Activated naive CD4-positive, alpha-beta T cell treated with anti-CD3 and anti-CD28 coated beads, Interleukin-2, amount 10 ng/mL, durations not matched to agents 7 days and 5 days (primary cell): ENCODE data around the gene SPATA31C2.

Experiments used
- CTCF ChIA-PET: fragments of 350-600 bp; sonication (Branson Sonifier 250); formaldehyde crosslinking; loops from one replicate; lab custom pipeline; 2021; ENCODE audit warnings: antibody characterized with exemption; lab: Charles Lee
- DNase-seq: peaks from one replicate; pipeline ENCODE4 v3.0.0-alpha.2; 2020
- H3K27ac Mint-ChIP-seq: one replicate; pipeline ENCODE4 v1.8.0; 2021; ENCODE audit warnings: mild to moderate bottlenecking, moderate library complexity, mixed read lengths
- H3K27me3 Mint-ChIP-seq: one replicate; pipeline ENCODE4 v1.8.0; 2021; ENCODE audit warnings: mild to moderate bottlenecking, mixed read lengths
- H3K36me3 Mint-ChIP-seq: one replicate; pipeline ENCODE4 v1.8.0; 2021; ENCODE audit warnings: mixed read lengths
- H3K4me1 Mint-ChIP-seq: one replicate; pipeline ENCODE4 v1.8.0; 2021; ENCODE audit warnings: mixed read lengths
- H3K4me3 Mint-ChIP-seq: one replicate; pipeline ENCODE4 v1.8.0; 2021; ENCODE audit warnings: mild to moderate bottlenecking, moderate library complexity, mixed read lengths
- H3K9me3 Mint-ChIP-seq: one replicate; pipeline ENCODE4 v1.8.0; 2021; ENCODE audit warnings: mixed read lengths

The SPATA31C2 gene

DNA sequence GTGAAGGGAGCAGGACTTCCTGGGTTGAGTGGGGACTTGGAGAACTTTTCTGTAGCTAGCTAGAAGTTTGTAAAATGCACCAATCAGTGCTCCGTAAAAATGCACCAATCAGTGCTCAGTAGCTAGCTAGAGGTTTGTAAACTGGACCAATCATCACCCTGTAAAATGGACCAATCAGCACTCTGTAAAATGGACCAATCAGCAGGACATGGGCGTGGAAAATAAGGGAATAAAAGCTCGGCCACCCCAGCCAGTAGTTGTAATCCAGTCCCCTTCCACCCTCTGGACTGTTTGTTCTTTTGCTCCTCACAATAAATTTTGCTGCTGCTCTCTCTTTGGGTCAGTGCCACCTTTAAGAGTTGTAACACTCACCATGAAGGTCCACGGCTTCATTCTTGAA is 29.5 kb downstream of the SPATA31C2 start:
- Mint-ChIP-seq H3K4me1 (no peaks in the 10 kb centered on the region), H3K9me3 (no peaks in the 10 kb centered on the region), H3K27me3 (peaks cover 20% of the 10 kb centered on the region), H3K36me3 (no peaks in the 10 kb centered on the region), H3K4me3 (no peak overlapping the region), H3K27ac (no peak overlapping the region)
- DNase-seq = no peak
- CTCF ChIA-PET = interaction anchor here (0.6 kb wide), 1 partner anchor 303 kb away, joined by 3 read pairs; no protein-coding TSS in a partner anchor

- DNase-seq = peak; percentile 30
- no peak overlapping the region for H3K4me3 Mint-ChIP-seq
- H3K4me1 Mint-ChIP-seq = no peaks in the 10 kb centered on the region
- CTCF ChIA-PET = interaction anchor here (1.2 kb wide), 1 partner anchor 472 kb away, joined by 3 read pairs; no protein-coding TSS in a partner anchor
- H3K36me3 Mint-ChIP-seq = no peaks in the 10 kb centered on the region
- peaks cover 14% of the 10 kb centered on the region for H3K27me3 Mint-ChIP-seq
- H3K27ac Mint-ChIP-seq = no peak overlapping the region
- H3K9me3 Mint-ChIP-seq = no peaks in the 10 kb centered on the region
These were observed 31.8 kb downstream of the SPATA31C2 start for GRCh38 chr9:88106492-88106891.

GRCh38 chr9:88092797-88093331 is 45.4 kb downstream of the SPATA31C2 start:
- no peak for DNase-seq
- Mint-ChIP-seq H3K4me1 (no peaks in the 10 kb centered on the region), H3K9me3 (no peaks in the 10 kb centered on the region), H3K36me3 (no peaks in the 10 kb centered on the region), H3K27me3 (peaks cover 4% of the 10 kb centered on the region), H3K27ac (no peak overlapping the region), H3K4me3 (no peak overlapping the region)
- CTCF ChIA-PET = no interaction called here

DNA sequence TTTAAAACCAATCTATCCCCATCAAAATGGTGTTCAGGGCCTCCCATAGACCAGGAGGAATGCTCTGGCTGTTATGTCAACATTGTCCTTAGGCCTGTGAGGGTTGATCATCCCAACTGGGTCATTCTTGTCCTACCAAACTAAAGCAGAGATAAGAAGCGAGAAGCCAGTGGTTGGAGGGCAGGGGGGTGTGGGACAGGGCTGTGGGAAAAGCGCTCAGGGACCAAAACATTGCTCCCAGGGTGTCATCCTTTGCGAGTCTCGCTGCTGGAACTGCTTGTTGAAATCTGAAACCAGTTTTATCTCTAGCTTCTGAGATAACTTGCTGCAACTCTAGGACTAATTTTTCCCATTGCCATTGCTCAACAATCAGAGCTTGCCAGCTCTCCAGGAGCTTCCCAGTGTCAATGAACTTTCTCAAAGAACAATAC is 48.1 kb downstream of the SPATA31C2 start:
- no peaks in the 10 kb centered on the region for H3K4me1 Mint-ChIP-seq
- H3K36me3 Mint-ChIP-seq = no peaks in the 10 kb centered on the region
- no peak for DNase-seq
- H3K4me3 Mint-ChIP-seq = no peak overlapping the region
- H3K9me3 Mint-ChIP-seq = no peaks in the 10 kb centered on the region
- H3K27ac Mint-ChIP-seq = no peak overlapping the region
- H3K27me3 Mint-ChIP-seq = peaks cover 4% of the 10 kb centered on the region
- CTCF ChIA-PET = interaction anchor here (1.0 kb wide), 1 partner anchor 14 kb away, joined by 3 read pairs; no protein-coding TSS in a partner anchor

GRCh38 chr9:88087906-88088305 is 50.4 kb downstream of the SPATA31C2 start:
- H3K27me3 Mint-ChIP-seq = peaks cover 3% of the 10 kb centered on the region
- no peak overlapping the region for H3K27ac Mint-ChIP-seq
- H3K9me3 Mint-ChIP-seq = no peaks in the 10 kb centered on the region
- CTCF ChIA-PET = no interaction called here
- no peak for DNase-seq
- H3K36me3 Mint-ChIP-seq = no peaks in the 10 kb centered on the region
- H3K4me1 Mint-ChIP-seq = no peaks in the 10 kb centered on the region
- H3K4me3 Mint-ChIP-seq = no peak overlapping the region

DNA sequence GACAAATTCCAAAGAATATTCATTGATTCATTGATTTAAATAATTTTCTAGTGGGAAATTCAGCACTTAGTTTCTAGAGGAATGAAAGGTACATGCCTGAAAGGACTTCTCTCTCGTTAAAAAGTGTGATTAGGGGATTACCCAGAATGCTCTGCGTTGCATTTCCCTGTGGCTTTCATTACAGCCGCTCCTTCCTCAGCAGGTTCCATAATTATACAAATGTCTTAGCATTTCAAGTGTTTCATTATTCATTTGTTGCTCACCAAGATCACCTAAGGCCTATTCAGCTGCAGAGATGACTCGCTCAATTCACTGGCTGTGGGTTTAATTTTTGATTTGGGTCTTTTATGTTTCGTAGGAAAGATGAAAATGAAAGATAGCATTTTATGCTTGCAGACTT is 52.8 kb downstream of the SPATA31C2 start:
- Mint-ChIP-seq H3K27ac (no peak overlapping the region), H3K4me1 (no peaks in the 10 kb centered on the region), H3K36me3 (no peaks in the 10 kb centered on the region), H3K9me3 (no peaks in the 10 kb centered on the region), H3K27me3 (peaks cover 3% of the 10 kb centered on the region), H3K4me3 (no peak overlapping the region)
- DNase-seq = no peak
- CTCF ChIA-PET = no interaction called here

GRCh38 chr9:88084357-88085183 is 53.7 kb downstream of the SPATA31C2 start:
- no peak overlapping the region for H3K27ac Mint-ChIP-seq
- H3K36me3 Mint-ChIP-seq = no peaks in the 10 kb centered on the region
- DNase-seq = no peak
- H3K4me3 Mint-ChIP-seq = no peak overlapping the region
- no peaks in the 10 kb centered on the region for H3K9me3 Mint-ChIP-seq
- CTCF ChIA-PET = no interaction called here
- no peaks in the 10 kb centered on the region for H3K4me1 Mint-ChIP-seq
- peaks cover 11% of the 10 kb centered on the region for H3K27me3 Mint-ChIP-seq
